Neural progenitor cell (in vitro differentiated cells): ENCODE results near the gene MICALL2.

Experiments used
- EZH2 ChIP-seq: fragments of 200-600 bp; sonication (generic); IDR thresholded peaks from 2 replicates; pipeline ENCODE4 v1.6.1; 2017; ENCODE audit warnings: antibody characterized with exemption, mild to moderate bottlenecking, moderate library complexity
- TF ChIP-seq, protein P1 (sequence below): fragments of 200-600 bp; sonication (generic); IDR thresholded peaks from 2 replicates; pipeline ENCODE4 v1.5.1; 2017; ENCODE audit warnings: antibody characterized with exemption, mild to moderate bottlenecking

DNA sequence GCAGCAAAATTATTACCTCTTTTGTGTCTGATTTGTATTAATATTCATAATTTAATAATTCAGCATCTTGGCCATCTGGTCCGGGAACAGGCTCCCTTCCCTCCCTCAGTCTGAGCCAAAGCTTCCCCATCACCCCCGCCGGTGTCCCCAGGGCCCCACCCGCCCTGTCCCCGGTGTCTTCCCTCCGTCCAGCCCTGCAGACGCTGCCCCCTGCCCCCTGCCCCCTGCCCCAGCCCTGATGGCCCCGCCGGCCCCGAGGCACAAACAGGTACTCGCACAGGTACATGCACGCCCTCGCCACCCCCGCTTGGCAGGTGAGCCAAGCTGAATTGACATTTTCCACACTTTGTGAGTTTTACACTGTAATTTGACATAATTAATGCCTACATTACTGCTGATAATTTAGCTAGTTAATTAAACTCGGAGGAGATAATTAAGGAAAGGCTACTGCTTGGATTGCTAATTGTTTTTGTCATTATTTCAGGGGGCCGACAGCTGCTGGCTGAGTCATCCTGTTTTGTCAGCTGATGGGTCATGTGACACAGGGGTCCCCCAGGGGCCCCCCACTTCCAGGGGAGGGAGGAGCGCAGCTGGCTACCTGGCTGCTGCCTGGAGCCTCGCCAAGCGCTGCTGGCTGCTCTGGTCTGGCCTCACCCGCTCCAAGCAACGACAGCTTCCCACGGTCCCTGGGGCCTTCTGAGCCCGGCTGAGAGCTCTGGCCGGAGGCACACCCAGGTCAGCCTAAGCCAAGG, 36.6 kb downstream of the MICALL2 start:
- TF ChIP-seq, protein P1, sequence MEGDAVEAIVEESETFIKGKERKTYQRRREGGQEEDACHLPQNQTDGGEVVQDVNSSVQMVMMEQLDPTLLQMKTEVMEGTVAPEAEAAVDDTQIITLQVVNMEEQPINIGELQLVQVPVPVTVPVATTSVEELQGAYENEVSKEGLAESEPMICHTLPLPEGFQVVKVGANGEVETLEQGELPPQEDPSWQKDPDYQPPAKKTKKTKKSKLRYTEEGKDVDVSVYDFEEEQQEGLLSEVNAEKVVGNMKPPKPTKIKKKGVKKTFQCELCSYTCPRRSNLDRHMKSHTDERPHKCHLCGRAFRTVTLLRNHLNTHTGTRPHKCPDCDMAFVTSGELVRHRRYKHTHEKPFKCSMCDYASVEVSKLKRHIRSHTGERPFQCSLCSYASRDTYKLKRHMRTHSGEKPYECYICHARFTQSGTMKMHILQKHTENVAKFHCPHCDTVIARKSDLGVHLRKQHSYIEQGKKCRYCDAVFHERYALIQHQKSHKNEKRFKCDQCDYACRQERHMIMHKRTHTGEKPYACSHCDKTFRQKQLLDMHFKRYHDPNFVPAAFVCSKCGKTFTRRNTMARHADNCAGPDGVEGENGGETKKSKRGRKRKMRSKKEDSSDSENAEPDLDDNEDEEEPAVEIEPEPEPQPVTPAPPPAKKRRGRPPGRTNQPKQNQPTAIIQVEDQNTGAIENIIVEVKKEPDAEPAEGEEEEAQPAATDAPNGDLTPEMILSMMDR = no peak
- TF ChIP-seq EZH2 = no peak
